Vein endothelial cell (primary cell): ENCODE results near the gene ASB10. TPM values are rescaled to one million over a fixed set of nuclear protein-coding genes. Genes with fewer than 3 reads are reported as not detected.

Source experiments
- total RNA-seq: library from RNA; depleted of rRNA; stranded (reverse); fragments of >200 nt; gene quantifications from 2 replicates; pipeline ENCODE4 v1.2.3, GENCODE V29; 2012

Gene ASB10, protein sequence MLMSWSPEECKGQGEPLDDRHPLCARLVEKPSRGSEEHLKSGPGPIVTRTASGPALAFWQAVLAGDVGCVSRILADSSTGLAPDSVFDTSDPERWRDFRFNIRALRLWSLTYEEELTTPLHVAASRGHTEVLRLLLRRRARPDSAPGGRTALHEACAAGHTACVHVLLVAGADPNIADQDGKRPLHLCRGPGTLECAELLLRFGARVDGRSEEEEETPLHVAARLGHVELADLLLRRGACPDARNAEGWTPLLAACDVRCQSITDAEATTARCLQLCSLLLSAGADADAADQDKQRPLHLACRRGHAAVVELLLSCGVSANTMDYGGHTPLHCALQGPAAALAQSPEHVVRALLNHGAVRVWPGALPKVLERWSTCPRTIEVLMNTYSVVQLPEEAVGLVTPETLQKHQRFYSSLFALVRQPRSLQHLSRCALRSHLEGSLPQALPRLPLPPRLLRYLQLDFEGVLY
- not detected in 2 replicates for total RNA-seq

DNA sequence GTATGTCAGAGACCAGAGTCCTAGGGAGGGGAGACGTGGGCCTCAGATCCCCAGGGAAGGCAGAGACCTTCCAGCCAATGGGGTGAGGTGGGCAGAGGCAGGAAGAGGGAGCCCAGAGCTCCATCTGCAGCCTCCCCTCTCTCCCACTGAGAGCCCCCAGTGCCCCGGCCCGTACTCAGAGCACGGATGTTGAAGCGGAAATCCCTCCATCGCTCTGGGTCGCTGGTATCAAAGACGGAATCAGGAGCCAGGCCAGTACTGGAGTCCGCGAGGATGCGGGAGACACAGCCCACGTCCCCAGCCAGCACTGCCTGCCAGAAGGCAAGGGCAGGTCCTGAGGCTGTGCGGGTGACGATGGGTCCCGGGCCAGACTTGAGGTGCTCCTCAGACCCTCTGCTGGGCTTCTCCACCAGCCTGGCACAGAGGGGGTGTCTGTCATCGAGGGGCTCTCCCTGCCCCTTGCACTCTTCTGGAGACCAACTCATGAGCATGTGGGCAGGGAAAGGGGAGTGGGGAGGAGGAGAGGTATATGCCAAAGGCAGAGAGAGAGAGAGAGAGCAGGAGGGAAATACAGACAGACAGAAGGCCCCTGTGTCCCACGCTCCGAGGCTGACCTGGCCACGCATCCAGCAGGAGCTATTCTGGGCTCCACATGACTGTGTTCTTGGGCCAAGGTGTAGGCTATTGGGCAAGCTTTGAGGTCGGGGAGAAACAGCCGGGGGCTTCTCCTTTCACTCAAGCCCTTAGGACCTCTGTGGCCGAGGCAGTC lies at the start of gene ASB10:
Gene ASB10 (minus strand): TSS at position 611 of the 769 bp plus-strand sequence. CDS start 120 bp downstream, at position 491.

GRCh38 chr7:151232091-151232916 lies 45.3 kb upstream of the ASB10 start, which contains the start of gene CHPF2:
CHPF2 (plus strand) TSS chr7:151232483; CDS start chr7:151234012, 1,529 bp downstream.

GRCh38 chr7:151226875-151227782 lies 40.1 kb upstream of the ASB10 start, which contains the start of gene ABCF2:
ABCF2 (minus strand) TSS chr7:151227205; CDS start chr7:151226458, 747 bp downstream.

DNA sequence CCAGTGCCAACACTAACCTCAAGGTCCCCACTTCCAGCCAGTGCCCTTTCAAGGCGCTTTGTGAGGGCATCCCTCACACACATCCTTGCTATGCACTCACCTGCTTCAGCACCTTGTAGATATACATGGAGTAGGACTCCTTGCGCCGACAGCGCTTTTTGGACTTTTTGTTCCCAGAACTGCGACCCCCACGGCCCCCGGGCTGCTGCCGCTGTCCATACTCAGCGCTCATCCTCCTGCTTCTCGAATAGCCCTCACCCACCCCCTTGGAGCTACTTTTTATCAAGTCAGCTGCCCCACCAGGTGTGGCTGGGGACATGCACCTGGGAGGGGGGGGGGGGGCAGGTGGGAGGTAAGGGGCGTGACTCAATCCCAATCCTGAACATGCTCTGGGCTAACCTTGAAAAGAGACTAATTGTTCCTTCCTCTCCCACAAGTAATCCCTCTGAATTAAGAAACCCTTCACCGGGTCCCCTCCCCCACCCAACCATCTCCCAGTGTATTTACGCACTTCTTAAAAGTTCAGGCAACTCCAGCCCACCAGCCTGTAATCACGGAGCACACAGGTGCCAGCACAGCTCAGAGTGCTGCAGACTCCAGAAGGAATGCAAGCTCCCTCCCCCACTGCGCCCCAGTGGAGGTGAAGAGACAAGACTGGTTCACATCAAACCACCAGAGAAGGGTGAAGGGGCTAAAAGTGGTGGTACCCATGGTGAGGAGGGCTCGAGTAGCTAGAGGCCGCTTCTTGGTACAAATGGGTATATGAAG lies 23.2 kb upstream of the ASB10 start, which contains the start of gene H2BK1:
Gene H2BK1 (minus strand): TSS at position 402 of the 768 bp plus-strand sequence. CDS start 170 bp downstream, at position 232.

GRCh38 chr7:151167197-151167961 lies 19.7 kb downstream of the ASB10 start, which contains the start of gene GBX1:
GBX1 (minus strand) TSS chr7:151167694; CDS start chr7:151167548, 146 bp downstream.

Other genes starting within 250 kb of the ASB10 start
- under 0.01 TPM in 1 of 2 replicates, not detected in the other for gene KCNH2, start 208.9 kb downstream of the ASB10 start, total RNA-seq
- gene NOS3, start 196.2 kb downstream of the ASB10 start, total RNA-seq = 67.6 and 106 TPM in 2 replicates
- under 0.01 and 0.10 TPM in 2 replicates for gene ATG9B, start 162.8 kb downstream of the ASB10 start, total RNA-seq
- gene ABCB8, start 158.8 kb downstream of the ASB10 start, total RNA-seq = 28.8 and 31.7 TPM in 2 replicates
- 0.29 and 0.33 TPM in 2 replicates for gene ASIC3, start 138.7 kb downstream of the ASB10 start, total RNA-seq
- gene CDK5, start 129.4 kb downstream of the ASB10 start, total RNA-seq = 15.2 and 15.4 TPM in 2 replicates
- gene SLC4A2, start 127.7 kb downstream of the ASB10 start, total RNA-seq = 63.9 and 80.7 TPM in 2 replicates
- gene FASTK, start 106.4 kb downstream of the ASB10 start, total RNA-seq = 63.8 and 83.9 TPM in 2 replicates
- 21.0 and 31.0 TPM in 2 replicates for gene TMUB1, start 103.8 kb downstream of the ASB10 start, total RNA-seq
- gene AGAP3, start 100.8 kb downstream of the ASB10 start, total RNA-seq = 84.4 and 104 TPM in 2 replicates
- gene GBX1, start 19.6 kb downstream of the ASB10 start, total RNA-seq = under 0.01 TPM in 1 of 2 replicates, not detected in the other
- gene H2BK1, start 23.2 kb upstream of the ASB10 start, total RNA-seq = not detected in 2 replicates
- 76.1 and 90.5 TPM in 2 replicates for gene ABCF2, start 40.0 kb upstream of the ASB10 start, total RNA-seq
- gene CHPF2, start 45.2 kb upstream of the ASB10 start, total RNA-seq = 82.7 and 91.5 TPM in 2 replicates
- gene SMARCD3, start 61.4 kb upstream of the ASB10 start, total RNA-seq = 2.7 and 5.2 TPM in 2 replicates
- gene NUB1, start 154.6 kb upstream of the ASB10 start, total RNA-seq = 30.1 and 37.4 TPM in 2 replicates
- not detected in 2 replicates for gene WDR86, start 222.8 kb upstream of the ASB10 start, total RNA-seq